HG03469 (cell line): ENCODE measurements around the gene FGD3.

Experiments used
- ATAC-seq: cut with Tn5 transposase; IDR thresholded peaks from one replicate; pipeline ENCODE4 v1.9.1; 2021; ENCODE audit warnings: mild to moderate bottlenecking, moderate library complexity, moderate number of reproducible peaks; ENCODE audit not compliant: unreplicated experiment

Gene FGD3

DNA sequence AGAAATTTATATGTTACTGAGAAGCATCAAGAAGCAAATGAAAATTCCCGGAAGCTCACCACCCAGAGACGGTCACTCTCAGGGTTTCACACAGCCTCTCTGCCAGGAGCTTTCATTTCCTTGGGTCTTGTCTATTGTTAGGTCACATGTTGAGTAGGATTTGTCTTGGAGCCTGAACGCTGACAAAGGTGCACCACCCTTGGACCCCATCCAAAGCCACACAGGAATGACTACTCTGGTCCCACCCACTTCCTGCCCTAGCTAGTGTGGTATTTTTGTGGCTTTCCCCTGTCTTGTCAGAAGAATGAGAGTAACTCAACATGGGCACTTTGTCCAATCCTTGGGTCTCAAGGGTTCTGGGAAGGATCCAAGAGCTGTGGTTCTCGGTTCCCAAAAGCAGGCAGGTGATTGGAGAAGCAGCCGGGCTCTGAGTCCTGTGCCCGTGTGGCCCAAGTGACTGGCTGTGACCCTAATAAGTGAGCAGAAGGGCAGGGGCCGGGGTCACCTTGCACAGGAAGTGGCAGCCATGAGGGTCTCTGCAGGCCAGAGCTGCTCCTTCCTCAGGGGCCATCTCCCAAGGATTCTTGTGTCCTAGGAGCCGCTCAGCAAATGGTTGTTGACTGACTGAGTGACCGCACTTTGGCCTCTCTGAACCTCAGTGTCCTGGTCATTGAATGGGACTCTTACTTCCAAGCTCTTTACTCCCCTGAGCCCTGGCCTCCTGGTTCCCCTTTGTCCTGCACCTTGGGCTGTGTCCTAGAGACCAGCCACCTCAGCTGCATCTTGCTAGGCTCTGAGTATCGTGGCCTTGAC is 6.9 kb downstream of the FGD3 start:
- peak; percentile 54 for ATAC-seq

GRCh38 chr9:92954886-92955285 is 7.6 kb downstream of the FGD3 start:
- ATAC-seq: no peak

GRCh38 chr9:92960561-92961290 is 13.4 kb downstream of the FGD3 start:
- no peak for ATAC-seq

DNA sequence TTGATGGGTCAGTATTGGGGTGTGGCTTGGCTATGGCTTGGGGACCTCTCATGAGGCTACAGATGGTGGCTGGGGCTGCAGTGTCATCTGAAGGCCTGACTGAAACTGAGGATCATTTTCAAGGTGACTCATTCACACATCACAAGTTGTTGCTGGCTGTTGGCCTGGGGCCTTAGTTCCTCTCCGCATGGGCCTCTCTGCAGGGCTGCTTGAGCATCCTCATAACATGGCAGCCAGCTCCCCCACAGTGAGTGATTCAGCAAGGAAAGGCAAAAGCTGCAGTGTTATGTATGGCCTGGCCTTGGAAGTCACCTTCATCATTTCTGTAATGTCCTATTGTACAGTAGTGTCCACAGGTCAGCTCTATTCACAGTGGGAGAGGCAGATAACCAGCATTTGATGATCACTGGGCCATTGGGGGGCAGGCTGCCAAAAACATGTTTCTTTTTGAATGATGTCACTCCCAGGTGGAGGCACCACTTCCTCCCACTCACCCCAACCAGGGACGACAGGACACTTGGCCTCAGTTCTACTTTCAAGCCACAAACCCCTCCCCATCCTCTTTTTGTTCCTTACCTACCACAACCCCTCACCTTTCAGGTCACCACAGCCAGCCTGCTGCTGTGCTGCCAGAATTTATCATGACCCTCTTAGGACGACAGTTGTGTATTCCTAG is 14.4 kb downstream of the FGD3 start:
- ATAC-seq: no peak

- ATAC-seq: no peak
These were observed 15.0 kb downstream of the FGD3 start for GRCh38 chr9:92962303-92962649.

DNA sequence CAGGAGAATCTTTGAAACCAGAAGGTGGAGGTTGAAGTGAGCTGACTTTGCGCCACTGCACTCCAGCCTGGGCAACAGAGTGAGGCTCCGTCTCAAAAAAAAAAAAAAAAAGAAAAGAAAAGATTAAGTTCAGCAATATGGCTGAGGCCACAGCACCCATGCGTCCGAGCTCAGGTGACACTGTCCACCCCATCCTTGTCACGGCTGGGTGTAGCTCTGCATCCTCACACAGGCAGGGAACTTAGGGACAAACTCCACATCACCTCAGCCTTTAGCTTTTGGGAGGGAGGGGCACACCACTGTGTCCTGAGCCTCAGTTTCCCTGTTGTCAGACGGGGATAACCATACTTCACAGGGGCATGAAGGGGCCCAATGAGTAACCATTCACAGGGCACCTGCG is 15.5 kb downstream of the FGD3 start:
- no peak for ATAC-seq

DNA sequence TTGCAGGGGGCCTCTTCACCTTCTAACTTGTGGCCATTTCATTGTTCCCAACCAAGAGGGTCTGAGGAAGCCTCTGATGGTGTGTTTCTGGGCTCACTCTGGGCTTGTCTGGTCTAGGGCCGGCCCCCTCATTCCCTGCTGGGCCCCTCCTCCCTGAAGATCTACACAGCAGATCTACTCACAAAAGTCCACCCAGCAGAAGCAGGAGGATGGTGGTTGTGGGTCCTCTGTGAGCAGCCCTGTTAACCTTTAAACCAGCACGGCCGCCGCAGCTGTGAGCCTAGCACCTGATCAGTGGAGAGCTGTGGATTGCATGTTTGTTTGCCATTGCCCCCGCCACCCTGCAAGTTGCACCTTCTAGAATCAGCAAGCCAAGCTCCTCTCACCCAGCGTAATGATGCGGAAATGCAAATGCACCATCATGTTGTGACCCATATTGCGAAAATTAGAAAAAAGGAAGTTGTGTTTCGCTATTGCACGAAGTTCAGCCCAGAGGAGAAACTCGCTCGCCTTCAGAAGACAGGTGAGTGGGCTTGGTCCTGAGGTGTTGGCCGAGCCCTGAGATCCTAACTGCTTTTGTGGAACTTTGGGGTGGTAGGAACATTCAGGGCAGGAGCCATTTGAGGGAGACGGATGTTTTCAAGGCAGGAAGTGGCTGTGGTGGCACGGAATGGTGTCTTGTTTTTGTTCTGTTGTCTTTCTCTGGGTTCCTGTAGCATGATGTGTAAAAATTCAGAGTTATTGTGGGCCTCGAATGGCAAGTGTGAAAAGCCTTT is 16.7 kb downstream of the FGD3 start:
- ATAC-seq: peak; percentile 56

- no peak for ATAC-seq
These were observed 17.3 kb downstream of the FGD3 start for GRCh38 chr9:92964607-92965060.

GRCh38 chr9:92965061-92965758 is 17.9 kb downstream of the FGD3 start:
- no peak for ATAC-seq

DNA sequence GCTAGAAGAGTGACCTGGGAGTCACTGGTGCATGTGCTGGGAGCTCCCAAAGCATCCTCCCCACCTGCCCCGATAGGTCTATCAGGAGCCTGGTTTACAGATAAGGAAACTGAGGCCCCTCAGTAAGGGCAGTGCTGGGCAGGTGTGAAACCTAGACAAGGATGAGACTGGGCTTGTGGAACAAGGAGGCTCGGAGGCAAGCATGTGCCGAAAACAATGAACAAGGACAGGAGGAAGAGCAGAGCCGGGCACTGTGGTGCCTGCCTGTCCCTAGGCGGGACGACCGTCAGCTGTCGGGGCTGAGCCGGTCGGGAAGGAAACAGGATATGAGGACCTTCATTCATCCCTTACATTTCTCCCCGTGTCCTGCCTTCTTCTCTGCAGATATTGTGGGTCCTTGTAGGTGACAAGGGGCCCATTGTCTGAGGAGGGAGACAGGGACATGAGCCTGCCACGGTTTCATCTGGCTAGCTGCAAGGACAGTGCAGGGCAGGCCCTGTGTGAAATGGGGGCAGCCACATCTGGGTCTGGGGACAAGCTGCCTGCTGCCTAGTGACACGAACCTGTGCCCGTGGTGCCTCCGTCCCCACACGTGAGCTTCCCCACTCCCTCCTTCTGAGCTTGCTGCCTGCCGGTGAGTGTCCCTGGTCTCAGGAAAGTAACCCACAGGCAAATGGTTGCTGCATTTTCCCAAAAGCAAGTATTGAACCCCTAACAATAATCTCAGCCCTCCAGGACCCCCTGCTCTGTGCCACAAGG is 18.6 kb downstream of the FGD3 start:
- ATAC-seq: no peak

GRCh38 chr9:92966518-92966800 is 19.1 kb downstream of the FGD3 start:
- ATAC-seq: no peak

- ATAC-seq: no peak
These were observed 20.8 kb downstream of the FGD3 start for GRCh38 chr9:92968081-92968480.

DNA sequence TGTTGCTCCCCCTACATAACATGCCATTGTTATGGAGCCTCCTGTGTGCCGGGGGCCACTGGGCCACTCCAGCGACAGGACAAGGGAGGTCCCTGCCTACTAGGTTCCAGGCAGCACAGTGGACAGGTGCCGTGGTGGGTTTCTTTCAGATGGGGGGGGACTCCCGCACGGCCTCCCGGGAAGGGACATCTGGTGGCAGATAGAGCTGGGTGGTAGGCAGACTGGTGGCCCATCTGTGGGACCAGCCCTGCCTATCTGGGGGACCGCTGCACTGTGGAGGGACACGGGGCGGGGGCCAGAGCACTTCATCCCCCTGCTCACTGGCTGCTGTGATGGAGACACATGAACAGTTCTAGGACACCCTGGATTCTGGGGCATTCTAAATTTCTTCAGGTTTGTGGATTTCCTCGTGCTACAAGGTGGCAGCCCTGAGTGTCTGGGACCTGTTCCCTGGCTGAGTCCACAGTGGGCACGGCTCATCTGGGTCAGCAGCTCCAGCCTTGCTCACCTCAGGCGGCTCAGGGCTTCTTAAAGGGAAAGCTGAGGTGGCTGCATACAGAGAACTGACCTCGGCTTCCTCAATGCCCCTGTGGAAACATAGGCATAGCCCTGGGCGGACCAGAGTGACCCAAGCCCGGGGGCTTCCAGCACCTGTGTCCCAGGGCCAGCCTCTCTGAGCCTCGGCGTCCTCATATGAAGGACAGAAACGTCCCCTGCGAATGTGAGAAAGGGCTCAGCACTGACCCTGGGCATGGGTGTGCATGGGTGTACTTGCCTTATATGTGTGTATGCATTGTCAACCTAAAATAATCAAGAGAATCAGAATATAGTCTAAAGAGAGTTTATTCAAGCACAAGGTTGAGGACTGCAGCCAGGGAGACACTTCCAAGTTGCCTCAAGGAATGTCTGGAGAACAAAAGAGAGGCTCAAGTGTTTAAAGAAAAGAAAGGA is 22.5 kb downstream of the FGD3 start:
- ATAC-seq: no peak

- no peak for ATAC-seq
These were observed 23.2 kb downstream of the FGD3 start for GRCh38 chr9:92970467-92970923.

GRCh38 chr9:92971121-92971520 is 23.8 kb downstream of the FGD3 start:
- no peak for ATAC-seq

DNA sequence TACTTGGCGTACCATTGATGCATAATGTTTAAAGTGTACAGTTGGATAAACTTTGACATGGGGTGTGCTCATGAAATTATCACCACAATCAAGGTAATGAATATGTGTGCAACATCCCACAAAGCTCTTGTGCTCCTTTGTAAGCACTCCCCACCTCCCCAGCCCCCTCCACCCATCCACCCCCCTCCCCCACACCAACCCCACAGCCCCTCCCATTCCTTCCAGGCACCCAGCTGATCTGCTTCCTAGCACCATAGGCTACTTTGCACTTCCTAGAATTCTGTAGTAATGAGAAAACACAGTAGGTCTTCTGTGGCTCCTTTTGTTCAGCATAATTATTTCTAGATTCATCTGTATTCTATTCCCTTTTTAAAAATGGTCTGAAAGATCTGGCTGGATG is 24.5 kb downstream of the FGD3 start:
- ATAC-seq: no peak

DNA sequence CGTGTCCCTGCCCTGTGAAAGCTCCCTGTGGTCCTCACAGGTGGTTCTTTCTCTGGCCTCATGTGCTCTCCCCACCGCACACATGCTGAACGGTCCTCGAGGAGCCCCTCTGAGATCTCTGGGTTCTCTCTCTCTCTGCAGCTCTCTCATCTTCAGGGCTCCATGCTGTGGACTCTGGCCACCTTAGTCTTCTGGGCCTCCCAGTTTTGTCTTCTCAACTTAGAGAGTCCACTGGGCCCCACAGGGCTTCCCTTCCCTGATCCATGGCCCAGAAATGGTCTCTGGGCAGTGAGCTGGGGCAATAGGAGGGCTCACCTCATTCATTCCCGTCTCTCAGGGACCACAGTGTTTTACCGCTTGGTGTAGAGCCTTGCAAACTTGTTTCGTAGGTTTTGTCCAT is 26.4 kb downstream of the FGD3 start:
- no peak for ATAC-seq

DNA sequence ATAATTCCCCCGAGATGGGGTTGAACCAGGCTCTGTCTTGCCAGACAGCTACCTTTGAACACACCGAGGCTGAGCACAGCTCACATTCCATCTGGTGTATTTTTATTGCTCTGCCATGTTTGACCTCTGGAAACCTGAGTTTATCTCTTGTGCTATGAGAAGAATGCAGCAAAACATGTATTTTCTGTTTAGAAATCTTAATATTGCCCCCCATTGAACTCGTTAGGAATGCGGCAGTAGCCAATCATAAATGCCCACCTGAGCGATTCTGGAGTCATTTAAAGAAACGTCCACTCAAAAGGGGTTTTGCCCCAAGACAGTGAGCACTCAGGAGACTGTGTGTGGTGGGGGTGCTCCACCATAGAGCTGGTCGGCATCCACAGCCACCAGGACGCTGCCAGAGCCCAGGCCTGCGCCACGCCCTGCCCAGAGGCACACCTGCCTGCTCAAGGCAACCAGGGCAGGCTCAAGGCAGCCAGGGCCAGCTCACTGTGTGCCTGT is 26.9 kb downstream of the FGD3 start:
- ATAC-seq: no peak
